IMR-90 (cell line): ENCODE measurements around the gene BRINP3. TPM values are rescaled to one million over a fixed set of nuclear protein-coding genes. Genes with fewer than 3 reads are reported as not detected.

ENCODE experiments used
- ATAC-seq: fragments of 200-7000 bp; cut with Tn5 transposase; 2 replicates; pipeline ENCODE4 v1.9.1; 2020; ENCODE audit warnings: low read depth, mild to moderate bottlenecking, moderate library complexity
- BruUV-seq: library from RNA; stranded (reverse); fragments of 400-500 nt; replicated peaks from 2 replicates; lab custom pipeline; 2021; lab: Mats Ljungman, UMichigan
- CTCF ChIA-PET: fragments of 300-600 bp; formaldehyde crosslinking; extraction: SDS; loops from one replicate; lab custom pipeline; 2021; ENCODE audit warnings: antibody characterized with exemption; lab: Yijun Ruan, JAX
- POLR2A ChIA-PET: fragments of 300-600 bp; sonication (Branson Sonifier 250); formaldehyde crosslinking; loops from one replicate; lab custom pipeline; 2022; ENCODE audit warnings: antibody characterized with exemption; ENCODE audit not compliant: unreplicated experiment; lab: Charles Lee
- DNase-seq: peaks from one replicate; pipeline ENCODE4 v3.0.0; 2013
- H2AFZ ChIP-seq: replicated peaks from 2 replicates; pipeline ENCODE3; 2013; ENCODE audit warnings: low read length, mild to moderate bottlenecking; ENCODE audit not compliant: poor library complexity
- H2AK5ac ChIP-seq: 2 replicates; pipeline ENCODE4 v1.6.1; 2013; ENCODE audit warnings: low read depth, low read length, inconsistent platforms
- H2AK9ac ChIP-seq: replicated peaks from 2 replicates; pipeline ENCODE3; 2013; ENCODE audit warnings: mild to moderate bottlenecking, low read depth, low read length, moderate library complexity; ENCODE audit not compliant: poor library complexity
- H2BK120ac ChIP-seq: 2 replicates; pipeline ENCODE4 v1.6.1; 2013; ENCODE audit warnings: low read depth, low read length, inconsistent platforms
- H2BK15ac ChIP-seq: 3 replicates; pipeline ENCODE4 v1.6.1; 2013; ENCODE audit warnings: low read depth, low read length, inconsistent platforms
- H2BK20ac ChIP-seq: 2 replicates; pipeline ENCODE4 v1.6.1; 2013; ENCODE audit warnings: low read depth, mild to moderate bottlenecking, inconsistent platforms, low read length, moderate library complexity
- H2BK5ac ChIP-seq: 2 replicates; pipeline ENCODE4 v1.6.1; 2013; ENCODE audit warnings: mild to moderate bottlenecking, low read depth, low read length, inconsistent platforms; ENCODE audit not compliant: poor library complexity, severe bottlenecking
- H3K14ac ChIP-seq: replicated peaks from 2 replicates; pipeline ENCODE4 v1.6.1; 2013; ENCODE audit warnings: low read depth, low read length, inconsistent platforms
- H3K18ac ChIP-seq: 2 replicates; pipeline ENCODE4 v1.6.1; 2013; ENCODE audit warnings: low read depth, low read length, control low read depth
- H3K23ac ChIP-seq: 2 replicates; pipeline ENCODE4 v1.6.1; 2013; ENCODE audit warnings: low read depth, low read length, inconsistent platforms
- H3K27ac ChIP-seq: 2 replicates; pipeline ENCODE4 v1.5.1; 2013; ENCODE audit warnings: mild to moderate bottlenecking, control low read depth, low read length; ENCODE audit not compliant: insufficient read depth
- H3K27me3 ChIP-seq: 2 replicates; pipeline ENCODE4 v1.6.1; 2013; ENCODE audit warnings: low read length; ENCODE audit not compliant: control insufficient read depth, insufficient read depth
- H3K36me3 ChIP-seq: 2 replicates; pipeline ENCODE4 v1.6.1; 2013; ENCODE audit warnings: low read length, mixed read lengths; ENCODE audit not compliant: control insufficient read depth, insufficient read depth
- H3K4ac ChIP-seq: 2 replicates; pipeline ENCODE4 v1.6.1; 2013; ENCODE audit warnings: low read depth, low read length, inconsistent platforms
- H3K4me1 ChIP-seq: 2 replicates; pipeline ENCODE4 v1.6.1; 2013; ENCODE audit warnings: low read length, mixed read lengths; ENCODE audit not compliant: control insufficient read depth, insufficient read depth
- H3K4me2 ChIP-seq: 2 replicates; pipeline ENCODE4 v1.6.1; 2013; ENCODE audit warnings: low read depth, mild to moderate bottlenecking, control low read depth, low read length, moderate library complexity
- H3K4me3 ChIP-seq: 2 replicates; pipeline ENCODE4 v1.5.1; 2013; ENCODE audit warnings: low read depth, mild to moderate bottlenecking, control low read depth, low read length, moderate library complexity; ENCODE audit not compliant: insufficient read depth
- H3K56ac ChIP-seq: 2 replicates; pipeline ENCODE4 v1.6.1; 2013; ENCODE audit warnings: low read length, inconsistent platforms; ENCODE audit not compliant: insufficient read depth; ENCODE audit errors: extremely low read depth
- H3K79me1 ChIP-seq, 2 experiments: 2 replicates each; pipeline ENCODE4 v1.6.1; 2013; ENCODE audit warnings: low read length in 2 of 2, inconsistent platforms in 1 of 2, low read depth in 1 of 2
- H3K9ac ChIP-seq: 2 replicates; pipeline ENCODE4 v1.6.1; 2013; ENCODE audit warnings: low read depth, low read length, control low read depth
- H3K9me1 ChIP-seq: 2 replicates; pipeline ENCODE4 v1.6.1; 2013; ENCODE audit warnings: low read length, inconsistent platforms; ENCODE audit not compliant: insufficient read depth
- H3K9me3 ChIP-seq: 2 replicates; pipeline ENCODE4 v1.6.1; 2013; ENCODE audit warnings: low read length; ENCODE audit not compliant: control insufficient read depth, insufficient read depth
- H4K20me1 ChIP-seq: 2 replicates; pipeline ENCODE4 v1.6.1; 2013; ENCODE audit warnings: low read length, inconsistent platforms; ENCODE audit not compliant: insufficient read depth
- H4K5ac ChIP-seq: 2 replicates; pipeline ENCODE4 v1.6.1; 2013; ENCODE audit warnings: mild to moderate bottlenecking, low read depth, low read length, control low read depth
- H4K8ac ChIP-seq, 2 experiments: 2 replicates each; pipeline ENCODE4 v1.6.1; 2013; ENCODE audit warnings: low read depth in 2 of 2, low read length in 2 of 2, control low read depth in 1 of 2, inconsistent platforms in 1 of 2
- H4K91ac ChIP-seq: 2 replicates; pipeline ENCODE4 v1.6.1; 2013; ENCODE audit warnings: low read depth, low read length, inconsistent platforms; ENCODE audit not compliant: insufficient read depth
- BHLHE40 ChIP-seq: fragments of 150-350 bp; IDR thresholded peaks from 2 replicates; pipeline ENCODE4 v1.6.1; 2016; ENCODE audit warnings: mild to moderate bottlenecking, low read depth, low read length
- CEBPB ChIP-seq: IDR thresholded peaks from 2 replicates; pipeline ENCODE4 v1.6.1; 2012; ENCODE audit warnings: low read depth, low read length, improper control_type of control experiment
- CHD1 ChIP-seq: IDR thresholded peaks from 2 replicates; pipeline ENCODE4 v1.6.1; 2012; ENCODE audit warnings: low read depth, low read length, improper control_type of control experiment
- FOS ChIP-seq: fragments of 150-350 bp; IDR thresholded peaks from 2 replicates; pipeline ENCODE4 v1.6.1; 2016; ENCODE audit warnings: low read depth, low read length
- MAFK ChIP-seq: IDR thresholded peaks from 2 replicates; pipeline ENCODE4 v1.6.1; 2012; ENCODE audit warnings: low read depth, low read length, improper control_type of control experiment
- MXI1 ChIP-seq: IDR thresholded peaks from 2 replicates; pipeline ENCODE4 v1.6.1; 2012; ENCODE audit warnings: low read depth, mild to moderate bottlenecking, low read length, moderate library complexity, borderline replicate concordance
- NFE2L2 ChIP-seq: fragments of 150-350 bp; IDR thresholded peaks from 2 replicates; pipeline ENCODE4 v1.6.1; 2016; ENCODE audit warnings: low read depth, mild to moderate bottlenecking, low read length
- POLR2A ChIP-seq: IDR thresholded peaks from 2 replicates; pipeline ENCODE4 v1.6.1; 2012; ENCODE audit warnings: mild to moderate bottlenecking, low read depth, low read length
- RAD21 ChIP-seq: IDR thresholded peaks from 2 replicates; pipeline ENCODE4 v1.6.1; 2012; ENCODE audit warnings: low read length, improper control_type of control experiment
- RCOR1 ChIP-seq: IDR thresholded peaks from 2 replicates; pipeline ENCODE4 v1.6.1; 2012; ENCODE audit warnings: mild to moderate bottlenecking, low read length, improper control_type of control experiment; ENCODE audit not compliant: insufficient replicate concordance
- RFX5 ChIP-seq: IDR thresholded peaks from 2 replicates; pipeline ENCODE4 v1.8.0; 2012; ENCODE audit warnings: low read depth, mild to moderate bottlenecking, low read length, moderate library complexity
- SMC3 ChIP-seq: fragments of 150-350 bp; IDR thresholded peaks from 2 replicates; pipeline ENCODE4 v1.6.1; 2016; ENCODE audit warnings: low read depth, mild to moderate bottlenecking, antibody characterized with exemption, low read length, moderate library complexity
- WGBS, 2 experiments: methylation state at CpG; one replicate each; pipeline versions ENCODE4 v1.1.5 to v1.1.7; 2013; ENCODE audit warnings: missing lambda C conversion rate in 2 of 2; ENCODE audit not compliant: insufficient read length in 1 of 2; ENCODE audit errors: extremely low coverage in 2 of 2; 5-methylcytosine and 5-hydroxymethylcytosine counted together
- dilution Hi-C: fragments of 300-500 bp; cut with HindIII; formaldehyde crosslinking; loops from one replicate; pipeline ENCODE4 v1.14.3; 2018; ENCODE audit warnings: low sequenced_read_pairs; ENCODE audit not compliant: unreplicated experiment
- in situ Hi-C: fragments of 300-500 bp; cut with MboI; formaldehyde crosslinking; loops from 3 replicates; pipeline ENCODE4 v1.14.3; 2019; ENCODE audit warnings: low sequenced_read_pairs, inconsistent platforms, mixed read lengths
- intact Hi-C: fragments of 100-400 bp; cut with micrococcal nuclease; formaldehyde crosslinking; loops from 2 replicates; pipeline ENCODE4 v1.10.0; 2022
- polyA plus RNA-seq, 3 experiments: library from polyadenylated mRNA; depleted of rRNA; stranded (reverse); fragments of >200 nt; gene quantifications; 2 replicates each; pipeline ENCODE4 v1.2.3, GENCODE V29; 2012; ENCODE audit warnings: low replicate concordance in 1 of 3
- total RNA-seq: library from RNA; depleted of rRNA; stranded (reverse); fragments of >200 nt; gene quantifications from 2 replicates; pipeline ENCODE4 v1.2.3, GENCODE V29; 2012
- TF ChIP-seq, protein P1 (sequence below): fragments of 150-350 bp; IDR thresholded peaks from 2 replicates; pipeline ENCODE4 v1.6.1; 2016; ENCODE audit warnings: low read depth, mild to moderate bottlenecking, low read length, moderate library complexity, borderline replicate concordance
- TF ChIP-seq, protein P2 (sequence below): conservative IDR thresholded peaks from 2 replicates; pipeline ENCODE4 v1.5.1; 2012; ENCODE audit warnings: mild to moderate bottlenecking, low read depth, low read length, improper control_type of control experiment
- TF ChIP-seq, protein P3 (sequence below): fragments of 150-350 bp; IDR thresholded peaks from 2 replicates; pipeline ENCODE4 v1.6.1; 2017; ENCODE audit warnings: mild to moderate bottlenecking, antibody characterized with exemption, low read length, low read depth

Gene BRINP3
- total and polyA plus RNA-seq, 2 of the 4 experiments (the other 2 are of a cell fraction), result 0.15 to 0.36 TPM

DNA sequence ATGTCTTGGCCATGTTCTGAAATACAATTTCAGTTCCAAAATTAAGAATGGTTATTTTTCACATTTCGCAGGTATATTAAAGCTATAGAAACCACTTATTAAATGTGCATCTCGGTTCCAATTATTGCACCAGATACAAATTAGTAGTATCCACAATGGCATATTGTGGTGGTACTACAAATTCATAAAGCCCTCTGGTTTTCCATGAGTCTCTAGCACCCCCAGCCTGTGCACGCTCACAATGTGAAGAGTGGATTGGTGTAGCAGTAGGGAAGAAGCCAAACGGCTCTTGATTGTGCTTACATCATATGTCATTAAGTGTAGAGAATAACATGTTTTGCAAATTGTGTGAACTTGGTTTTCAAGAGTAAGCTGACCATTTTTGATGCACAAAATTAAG, 1.9 kb upstream of the BRINP3 start:
- CTCF ChIA-PET, result interaction anchor here (0.6 to 0.8 kb wide), 2 partner anchors 15 to 30 kb away, joined by 3 read pairs; no protein-coding TSS in a partner anchor
- in situ Hi-C loops, result no loop called here
- no TSS peak for BruUV-seq

More for the DNA sequence above, 1.9 kb upstream of the BRINP3 start:
- H2BK5ac ChIP-seq, result no peak overlapping the region
- no peak overlapping the region for H2AFZ ChIP-seq
- no peaks in the 10 kb centered on the region for H3K9me3 ChIP-seq
- H3K9me1 ChIP-seq, result no peaks in the 10 kb centered on the region
- H3K36me3 ChIP-seq, result no peaks in the 10 kb centered on the region
- H3K9ac ChIP-seq, result no peak overlapping the region
- H2BK120ac ChIP-seq, result no peak overlapping the region
- no peak overlapping the region for H2AK9ac ChIP-seq
- H3K27me3 ChIP-seq, result no peaks in the 10 kb centered on the region; the same call in 1 of the 2 replicates
- H3K4ac ChIP-seq, result no peak overlapping the region
- no peaks in the 10 kb centered on the region for H4K20me1 ChIP-seq
- ATAC-seq (no peak), DNase-seq (no peak)
- no peak overlapping the region for H4K91ac ChIP-seq
- no peak overlapping the region for H3K27ac ChIP-seq
- no peak overlapping the region for H3K4me3 ChIP-seq
- H2BK15ac ChIP-seq, result no peak overlapping the region
- WGBS, 2 experiments, result no CpG with 5 or more reads among the region's 4 CpGs
- no peak overlapping the region for H2AK5ac ChIP-seq
- no peak overlapping the region for H4K8ac ChIP-seq
- intact Hi-C loops (loop anchor here (10.0 kb wide), 1 partner anchor 275 kb away; no protein-coding TSS in a partner anchor), dilution Hi-C loops (no loop called here)
- no peak overlapping the region for H3K4me2 ChIP-seq
- H3K79me1 ChIP-seq, result no peaks in the 10 kb centered on the region
- TF ChIP-seq CHD1, result no peak
- TF ChIP-seq, protein P1, sequence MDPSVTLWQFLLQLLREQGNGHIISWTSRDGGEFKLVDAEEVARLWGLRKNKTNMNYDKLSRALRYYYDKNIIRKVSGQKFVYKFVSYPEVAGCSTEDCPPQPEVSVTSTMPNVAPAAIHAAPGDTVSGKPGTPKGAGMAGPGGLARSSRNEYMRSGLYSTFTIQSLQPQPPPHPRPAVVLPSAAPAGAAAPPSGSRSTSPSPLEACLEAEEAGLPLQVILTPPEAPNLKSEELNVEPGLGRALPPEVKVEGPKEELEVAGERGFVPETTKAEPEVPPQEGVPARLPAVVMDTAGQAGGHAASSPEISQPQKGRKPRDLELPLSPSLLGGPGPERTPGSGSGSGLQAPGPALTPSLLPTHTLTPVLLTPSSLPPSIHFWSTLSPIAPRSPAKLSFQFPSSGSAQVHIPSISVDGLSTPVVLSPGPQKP, result no peak
- TF ChIP-seq, protein P2, sequence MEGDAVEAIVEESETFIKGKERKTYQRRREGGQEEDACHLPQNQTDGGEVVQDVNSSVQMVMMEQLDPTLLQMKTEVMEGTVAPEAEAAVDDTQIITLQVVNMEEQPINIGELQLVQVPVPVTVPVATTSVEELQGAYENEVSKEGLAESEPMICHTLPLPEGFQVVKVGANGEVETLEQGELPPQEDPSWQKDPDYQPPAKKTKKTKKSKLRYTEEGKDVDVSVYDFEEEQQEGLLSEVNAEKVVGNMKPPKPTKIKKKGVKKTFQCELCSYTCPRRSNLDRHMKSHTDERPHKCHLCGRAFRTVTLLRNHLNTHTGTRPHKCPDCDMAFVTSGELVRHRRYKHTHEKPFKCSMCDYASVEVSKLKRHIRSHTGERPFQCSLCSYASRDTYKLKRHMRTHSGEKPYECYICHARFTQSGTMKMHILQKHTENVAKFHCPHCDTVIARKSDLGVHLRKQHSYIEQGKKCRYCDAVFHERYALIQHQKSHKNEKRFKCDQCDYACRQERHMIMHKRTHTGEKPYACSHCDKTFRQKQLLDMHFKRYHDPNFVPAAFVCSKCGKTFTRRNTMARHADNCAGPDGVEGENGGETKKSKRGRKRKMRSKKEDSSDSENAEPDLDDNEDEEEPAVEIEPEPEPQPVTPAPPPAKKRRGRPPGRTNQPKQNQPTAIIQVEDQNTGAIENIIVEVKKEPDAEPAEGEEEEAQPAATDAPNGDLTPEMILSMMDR, result no peak
- TF ChIP-seq RCOR1, result no peak
- TF ChIP-seq SMC3, result no peak
- no peak for TF ChIP-seq POLR2A
- TF ChIP-seq BHLHE40, result no peak
- TF ChIP-seq FOS, result no peak
- no peak for TF ChIP-seq RFX5
- no peak for TF ChIP-seq MXI1
- no peak for TF ChIP-seq RAD21
- no peak for TF ChIP-seq NFE2L2
- no peak for TF ChIP-seq MAFK
- TF ChIP-seq, protein P3, sequence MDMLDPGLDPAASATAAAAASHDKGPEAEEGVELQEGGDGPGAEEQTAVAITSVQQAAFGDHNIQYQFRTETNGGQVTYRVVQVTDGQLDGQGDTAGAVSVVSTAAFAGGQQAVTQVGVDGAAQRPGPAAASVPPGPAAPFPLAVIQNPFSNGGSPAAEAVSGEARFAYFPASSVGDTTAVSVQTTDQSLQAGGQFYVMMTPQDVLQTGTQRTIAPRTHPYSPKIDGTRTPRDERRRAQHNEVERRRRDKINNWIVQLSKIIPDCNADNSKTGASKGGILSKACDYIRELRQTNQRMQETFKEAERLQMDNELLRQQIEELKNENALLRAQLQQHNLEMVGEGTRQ, result no peak
- no peak for TF ChIP-seq CEBPB
- H3K56ac ChIP-seq, result no peak overlapping the region
- no peak overlapping the region for H4K5ac ChIP-seq
- no peak overlapping the region for H3K18ac ChIP-seq
- H3K23ac ChIP-seq, result no peak overlapping the region
- H3K4me1 ChIP-seq, result no peaks in the 10 kb centered on the region
- no peak overlapping the region for H3K14ac ChIP-seq
- POLR2A ChIA-PET, result no interaction called here
- H2BK20ac ChIP-seq, result no peak overlapping the region
